ENCODE results near the gene COL5A2.

GRCh38 chr2:189155795-189156194, 23.8 kb downstream of the COL5A2 start:
- no peak for TF ChIP-seq POLR2A (IDR thresholded peaks at IDR 0.05)
- TF ChIP-seq, protein P1, sequence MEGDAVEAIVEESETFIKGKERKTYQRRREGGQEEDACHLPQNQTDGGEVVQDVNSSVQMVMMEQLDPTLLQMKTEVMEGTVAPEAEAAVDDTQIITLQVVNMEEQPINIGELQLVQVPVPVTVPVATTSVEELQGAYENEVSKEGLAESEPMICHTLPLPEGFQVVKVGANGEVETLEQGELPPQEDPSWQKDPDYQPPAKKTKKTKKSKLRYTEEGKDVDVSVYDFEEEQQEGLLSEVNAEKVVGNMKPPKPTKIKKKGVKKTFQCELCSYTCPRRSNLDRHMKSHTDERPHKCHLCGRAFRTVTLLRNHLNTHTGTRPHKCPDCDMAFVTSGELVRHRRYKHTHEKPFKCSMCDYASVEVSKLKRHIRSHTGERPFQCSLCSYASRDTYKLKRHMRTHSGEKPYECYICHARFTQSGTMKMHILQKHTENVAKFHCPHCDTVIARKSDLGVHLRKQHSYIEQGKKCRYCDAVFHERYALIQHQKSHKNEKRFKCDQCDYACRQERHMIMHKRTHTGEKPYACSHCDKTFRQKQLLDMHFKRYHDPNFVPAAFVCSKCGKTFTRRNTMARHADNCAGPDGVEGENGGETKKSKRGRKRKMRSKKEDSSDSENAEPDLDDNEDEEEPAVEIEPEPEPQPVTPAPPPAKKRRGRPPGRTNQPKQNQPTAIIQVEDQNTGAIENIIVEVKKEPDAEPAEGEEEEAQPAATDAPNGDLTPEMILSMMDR (IDR thresholded peaks at IDR 0.05), result no peak

All from lower leg skin (tissue), 3 donors.